Naive thymus-derived CD4-positive, alpha-beta T cell (primary cell): ENCODE results near the gene APOBEC3B. TPM values are rescaled to one million over a fixed set of nuclear protein-coding genes. Genes with fewer than 3 reads are reported as not detected.
"Not testable (repeated sequence)": the region's sequence is repeated elsewhere in the genome, so short reads cannot be mapped to it uniquely, and the experiment has no call there.

Source experiments
- ATAC-seq: fragments of 150-1000 bp; cut with Tn5 transposase; 2 replicates; pipeline ENCODE4 v1.10.0; 2021; ENCODE audit warnings: mild to moderate bottlenecking, moderate library complexity
- CTCF ChIA-PET: fragments of 350-600 bp; sonication (Branson Sonifier 250); formaldehyde crosslinking; loops from one replicate; lab custom pipeline; 2021; ENCODE audit warnings: antibody characterized with exemption; lab: Charles Lee
- POLR2A ChIA-PET: fragments of 350-600 bp; sonication (Branson Sonifier 250); formaldehyde crosslinking; loops from one replicate; lab custom pipeline; 2021; ENCODE audit warnings: antibody characterized with exemption, inconsistent platforms; lab: Charles Lee
- DNase-seq, 9 donors: peaks; one replicate each; pipeline versions ENCODE4 v3.0.0 to v3.0.0-alpha.2; 2020 to 2022; ENCODE audit warnings: mixed read lengths in 1 of 9
- H3K27ac ChIP-seq: one replicate; pipeline ENCODE4 v1.7.0; 2013; ENCODE audit warnings: mild to moderate bottlenecking, low read depth, low read length, moderate library complexity
- H3K27me3 ChIP-seq, 2 donors: one replicate each; pipeline ENCODE4 v1.7.0; 2013; ENCODE audit warnings: low read length in 2 of 2, mild to moderate bottlenecking in 2 of 2, moderate library complexity in 2 of 2; ENCODE audit not compliant: control insufficient read depth in 2 of 2, insufficient read depth in 2 of 2
- H3K36me3 ChIP-seq, 3 experiments: 1 replicate in 2 of 3; 2 replicates in 1 of 3; pipeline ENCODE4 v1.7.0; 2013; ENCODE audit warnings: low read length in 3 of 3, mild to moderate bottlenecking in 3 of 3, moderate library complexity in 1 of 3; ENCODE audit not compliant: insufficient read depth in 3 of 3, control insufficient read depth in 2 of 3
- H3K4me1 ChIP-seq, 2 donors: one replicate each; pipeline ENCODE4 v1.7.0; 2013; ENCODE audit warnings: low read length in 2 of 2, mild to moderate bottlenecking in 2 of 2, moderate library complexity in 1 of 2; ENCODE audit not compliant: control insufficient read depth in 2 of 2, insufficient read depth in 2 of 2
- H3K4me3 ChIP-seq: 2 replicates; pipeline ENCODE4 v1.7.0; 2013; ENCODE audit warnings: mild to moderate bottlenecking, low read length
- H3K9me3 ChIP-seq, 3 experiments: 1 replicate in 2 of 3; 2 replicates in 1 of 3; pipeline ENCODE4 v1.7.0; 2013; ENCODE audit warnings: low read length in 3 of 3; ENCODE audit not compliant: control insufficient read depth in 2 of 3
- H3K27ac Mint-ChIP-seq, 9 donors: one replicate each; pipeline ENCODE4 v1.8.0; 2020 to 2022; ENCODE audit warnings: mixed read lengths in 9 of 9, mild to moderate bottlenecking in 8 of 9, moderate library complexity in 5 of 9, inconsistent platforms in 2 of 9
- H3K27me3 Mint-ChIP-seq, 5 donors: one replicate each; pipeline ENCODE4 v1.8.0; 2021 to 2022; ENCODE audit warnings: mixed read lengths in 5 of 5, mild to moderate bottlenecking in 1 of 5
- H3K36me3 Mint-ChIP-seq, 5 donors: one replicate each; pipeline ENCODE4 v1.8.0; 2020 to 2022; ENCODE audit warnings: mixed read lengths in 5 of 5, mild to moderate bottlenecking in 3 of 5, inconsistent platforms in 1 of 5
- H3K4me1 Mint-ChIP-seq, 7 donors: one replicate each; pipeline ENCODE4 v1.8.0; 2020 to 2022; ENCODE audit warnings: mixed read lengths in 7 of 7, mild to moderate bottlenecking in 3 of 7, inconsistent platforms in 1 of 7
- H3K4me3 Mint-ChIP-seq, 10 donors: one replicate each; pipeline ENCODE4 v1.8.0; 2020 to 2022; ENCODE audit warnings: mild to moderate bottlenecking in 10 of 10, mixed read lengths in 10 of 10, moderate library complexity in 6 of 10, inconsistent platforms in 2 of 10
- H3K9me3 Mint-ChIP-seq, 11 donors: one replicate each; pipeline ENCODE4 v1.8.0; 2020 to 2022; ENCODE audit warnings: mixed read lengths in 11 of 11, mild to moderate bottlenecking in 4 of 11, inconsistent platforms in 1 of 11, moderate library complexity in 1 of 11
- intact Hi-C, 2 donors: fragments of 100-400 bp; cut with micrococcal nuclease; formaldehyde crosslinking; loops; one replicate each; pipeline ENCODE4 v1.15.1; 2023
- polyA plus RNA-seq, 2 donors: library from polyadenylated mRNA; unstranded; fragments of 300-500 nt; fragmentation: Illumina TruSeq; gene quantifications; one replicate each; pipeline ENCODE4 v1.2.3, GENCODE V29; 2021
- total RNA-seq, 6 experiments: library from RNA in 5 of 6; stranded (reverse) in 5 of 6; gene quantifications; 1 replicate in 5 of 6; 2 replicates in 1 of 6; pipeline ENCODE4 v1.2.3 and lab custom pipeline; 2021 to 2026

The APOBEC3B gene
- total and polyA plus RNA-seq, 7 experiments from 2014 or later: 0.30 to 16.0 (median 7.1) TPM; not detected in 3

- Histone ChIP-seq H3K4me1 (no peaks in the 10 kb centered on the region), H3K4me3 (no peak overlapping the region), H3K36me3 (no peaks in the 10 kb centered on the region), H3K9me3 (no peaks in the 10 kb centered on the region), H3K27ac (no peak overlapping the region), H3K27me3 (no peaks in the 10 kb centered on the region)
- Mint-ChIP-seq H3K27me3 (peaks cover 0 to 22% (median 6%) of the 10 kb centered on the region in 5 donors), H3K9me3 (peaks cover 0 to 3% (median 0%) of the 10 kb centered on the region in 11 donors), H3K4me1 (peaks cover 0 to 19% (median 0%) of the 10 kb centered on the region in 7 donors), H3K4me3 (no peak overlapping the region), H3K27ac (no peak overlapping the region), H3K36me3 (peaks cover 0 to 2% (median 0%) of the 10 kb centered on the region in 5 donors)
- ChIA-PET POLR2A (interaction anchor here (0.7 to 1.2 kb wide), 2 partner anchors 8 to 105 kb away, joined by 3 read pairs; no protein-coding TSS in a partner anchor), CTCF (interaction anchor here (0.9 to 2.0 kb wide), 2 partner anchors 28 to 105 kb away, joined by 5 to 9 read pairs; no protein-coding TSS in a partner anchor)
- ATAC-seq: no peak
- no peak for DNase-seq
- intact Hi-C loops: no loop called here
Measured at GRCh38 chr22:38974826-38975175, 7.3 kb upstream of the APOBEC3B start.

- peaks cover 8 to 22% (median 11%) of the 10 kb centered on the region in 7 donors for H3K4me1 Mint-ChIP-seq
Measured at GRCh38 chr22:38977289-38977688, 4.9 kb upstream of the APOBEC3B start.

GRCh38 chr22:38980587-38980986, 1.6 kb upstream of the APOBEC3B start:
- not testable (repeated sequence) for H3K27me3 ChIP-seq, DNase-seq, H3K27ac ChIP-seq, H3K4me1 ChIP-seq, H3K4me3 ChIP-seq, ATAC-seq, H3K27me3 Mint-ChIP-seq, H3K4me3 Mint-ChIP-seq, H3K9me3 ChIP-seq, H3K36me3 ChIP-seq
- ChIA-PET POLR2A (interaction anchor here (1.3 to 1.6 kb wide), 2 partner anchors 16 to 22 kb away, joined by 4 read pairs; no protein-coding TSS in a partner anchor), CTCF (interaction anchor here (0.9 kb wide), 1 partner anchor 111 kb away, joined by 4 read pairs; no protein-coding TSS in a partner anchor)
- intact Hi-C loops: loop anchor here in 1 of 2 donors (10.0 kb wide), 1 partner anchor 276 kb away; the partner anchor contains the start of genes GTPBP1 and JOSD1
- peaks cover 0 to 22% (median 0%) of the 10 kb centered on the region in 5 donors for H3K36me3 Mint-ChIP-seq
- peaks cover 0 to 11% (median 4%) of the 10 kb centered on the region in 11 donors for H3K9me3 Mint-ChIP-seq
- H3K4me1 Mint-ChIP-seq: peaks cover 9 to 35% (median 12%) of the 10 kb centered on the region in 7 donors
- peak overlapping the region in 1 of 9 donors; percentile 13 for H3K27ac Mint-ChIP-seq

More at GRCh38 chr22:38977289-38977688, 4.9 kb upstream of the APOBEC3B start:
- intact Hi-C loops, H3K9me3 ChIP-seq, DNase-seq, H3K36me3 ChIP-seq, POLR2A ChIA-PET, H3K27me3 ChIP-seq, H3K4me3 ChIP-seq, H3K9me3 Mint-ChIP-seq, H3K27ac Mint-ChIP-seq, CTCF ChIA-PET, ATAC-seq, H3K4me3 Mint-ChIP-seq, H3K27me3 Mint-ChIP-seq, H3K4me1 ChIP-seq, H3K36me3 Mint-ChIP-seq, H3K27ac ChIP-seq: not testable (repeated sequence)

- Mint-ChIP-seq H3K4me3 (peak overlapping the region; percentile 20 to 90 (median 86)), H3K9me3 (peaks cover 0 to 11% (median 4%) of the 10 kb centered on the region in 11 donors), H3K27me3 (peaks cover 0 to 5% (median 0%) of the 10 kb centered on the region in 5 donors), H3K36me3 (peaks cover 0 to 22% (median 0%) of the 10 kb centered on the region in 5 donors), H3K27ac (peak overlapping the region in 4 of 9 donors; percentile 38 to 98 (median 80)), H3K4me1 (peaks cover 9 to 43% (median 12%) of the 10 kb centered on the region in 7 donors)
- DNase-seq (peak in 5 of 9 donors; percentile 19 to 25 (median 22)), ATAC-seq (no peak)
- Histone ChIP-seq H3K4me3 (no peak overlapping the region), H3K36me3 (no peaks in the 10 kb centered on the region), H3K9me3 (peaks cover 0 to 5% (median 0%) of the 10 kb centered on the region in 3 experiments), H3K27ac (no peak overlapping the region), H3K27me3 (no peaks in the 10 kb centered on the region), H3K4me1 (peaks cover 0 to 8% of the 10 kb centered on the region in 2 donors)
- POLR2A ChIA-PET: interaction anchor here (0.5 to 0.6 kb wide), 2 partner anchors 75 to 138 kb away, joined by 3 read pairs; no protein-coding TSS in a partner anchor
- CTCF ChIA-PET: interaction anchor here (0.6 to 2.2 kb wide), 3 partner anchors 8 to 407 kb away, joined by 5 to 7 read pairs (median 6); no protein-coding TSS in a partner anchor
- intact Hi-C loops: loop anchor here in 1 of 2 donors (10.0 kb wide), 1 partner anchor 276 kb away; the partner anchor contains the start of genes GTPBP1 and JOSD1
Measured at GRCh38 chr22:38981005-38981991, 849 bp upstream of the APOBEC3B start.

- peaks cover 1 to 9% of the 10 kb centered on the region in 2 donors for H3K4me1 ChIP-seq
Measured at GRCh38 chr22:38984224-38984623, 2.1 kb downstream of the APOBEC3B start.

More at GRCh38 chr22:38984224-38984623, 2.1 kb downstream of the APOBEC3B start:
- peak overlapping the region in 1 of 10 donors; percentile 48 for H3K4me3 Mint-ChIP-seq
- Histone ChIP-seq H3K36me3 (no peaks in the 10 kb centered on the region), H3K4me3 (no peak overlapping the region), H3K9me3 (peaks cover 0 to 5% (median 0%) of the 10 kb centered on the region in 3 experiments), H3K27me3 (no peaks in the 10 kb centered on the region), H3K27ac (no peak overlapping the region)
- no peaks in the 10 kb centered on the region for H3K27me3 Mint-ChIP-seq
- DNase-seq: no peak
- POLR2A ChIA-PET: interaction anchor here (1.6 kb wide), 1 partner anchor 112 kb away, joined by 3 read pairs; the partner anchor contains the start of gene CBX6
- no peak for ATAC-seq
- peaks cover 10 to 65% (median 25%) of the 10 kb centered on the region in 7 donors for H3K4me1 Mint-ChIP-seq
- peaks cover 0 to 11% (median 4%) of the 10 kb centered on the region in 11 donors for H3K9me3 Mint-ChIP-seq
- intact Hi-C loops: loop anchor here in 1 of 2 donors (10.0 kb wide), 1 partner anchor 279 kb away; the partner anchor contains the start of genes GTPBP1 and JOSD1
- CTCF ChIA-PET: interaction anchor here (1.5 kb wide), 1 partner anchor 19 kb away, joined by 5 read pairs; no protein-coding TSS in a partner anchor
- H3K36me3 Mint-ChIP-seq: peaks cover 0 to 27% (median 0%) of the 10 kb centered on the region in 5 donors
- H3K27ac Mint-ChIP-seq: peak overlapping the region in 2 of 9 donors; percentile 44 to 76
